Ecto neural progenitor cell (in vitro differentiated cells): Measurements from ENCODE around the gene ATP13A2.

Experiments used
- DNase-seq: peaks from one replicate; pipeline ENCODE4 v3.0.0-alpha.2; 2018; ENCODE audit warnings: low spot score

The ATP13A2 gene

GRCh38 chr1:17001760-17002523 lies 9.8 kb downstream of the ATP13A2 start:
- DNase-seq = no peak

DNA sequence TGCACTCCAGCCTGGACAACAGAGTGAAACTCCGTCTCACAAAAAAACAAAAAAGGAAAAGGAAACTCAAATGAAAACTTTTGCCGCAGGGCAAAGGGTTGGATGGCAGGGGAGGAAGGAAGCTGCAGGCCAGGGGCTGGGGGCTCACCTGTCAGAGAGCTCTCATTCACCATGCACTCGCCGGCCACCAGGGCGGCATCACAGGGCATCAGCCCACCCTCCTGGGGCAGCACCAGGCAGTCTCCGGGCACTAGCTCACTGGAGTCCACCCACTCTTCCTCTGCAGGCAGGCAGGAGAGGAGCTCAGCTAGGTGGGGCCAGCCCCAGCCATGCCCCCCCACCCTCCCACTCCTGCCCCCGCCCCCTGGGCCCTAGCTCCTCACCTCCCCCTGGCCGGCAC lies 11.9 kb downstream of the ATP13A2 start:
- no peak for DNase-seq

- no peak for DNase-seq
Measured at GRCh38 chr1:16998589-16998988, 13.1 kb downstream of the ATP13A2 start.

- DNase-seq = no peak
Measured at GRCh38 chr1:16996845-16997244, 14.9 kb downstream of the ATP13A2 start.

GRCh38 chr1:16993521-16994038 lies 18.1 kb downstream of the ATP13A2 start:
- no peak for DNase-seq

DNA sequence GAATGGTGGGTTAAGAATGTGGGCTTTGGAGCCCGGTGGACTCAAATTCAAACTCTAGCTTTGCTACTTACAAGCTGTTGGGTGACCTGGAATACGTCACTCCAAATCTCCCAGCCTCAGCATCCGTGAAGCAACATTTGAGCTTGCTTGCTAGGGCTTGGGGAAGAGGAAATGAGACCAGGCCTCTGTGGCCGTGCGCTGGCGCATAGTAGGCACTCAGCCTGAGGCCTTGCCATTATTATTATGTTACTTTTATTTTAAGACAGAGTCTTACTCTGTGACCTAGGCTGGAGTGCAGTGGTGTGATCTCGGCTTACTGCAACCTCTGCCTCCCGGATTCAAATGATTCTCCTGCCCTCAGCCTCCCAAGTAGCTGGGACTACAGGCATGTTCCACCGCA lies 19.1 kb downstream of the ATP13A2 start:
- DNase-seq = no peak

DNA sequence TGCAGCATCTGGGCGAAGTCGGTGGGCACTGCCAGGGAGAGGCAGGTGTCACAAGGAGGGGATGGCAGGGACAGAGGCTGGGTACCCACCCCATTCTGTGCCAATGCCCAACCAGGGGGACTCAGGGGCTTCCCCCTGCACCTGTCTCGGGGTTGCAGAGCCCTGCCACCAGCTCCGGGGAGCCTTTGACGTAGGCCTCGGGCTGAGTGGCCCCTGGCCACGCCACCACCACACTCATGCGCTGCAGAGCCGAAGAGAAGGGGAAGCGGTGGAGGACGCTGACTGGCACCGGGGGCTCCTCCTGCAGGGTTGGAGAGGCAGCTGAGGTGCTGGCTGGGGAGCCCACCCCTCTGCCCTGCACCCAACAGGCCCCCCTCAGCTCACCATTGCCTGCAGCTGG lies 19.6 kb downstream of the ATP13A2 start:
- DNase-seq = no peak

GRCh38 chr1:16991571-16991970 lies 20.2 kb downstream of the ATP13A2 start:
- no peak for DNase-seq

DNA sequence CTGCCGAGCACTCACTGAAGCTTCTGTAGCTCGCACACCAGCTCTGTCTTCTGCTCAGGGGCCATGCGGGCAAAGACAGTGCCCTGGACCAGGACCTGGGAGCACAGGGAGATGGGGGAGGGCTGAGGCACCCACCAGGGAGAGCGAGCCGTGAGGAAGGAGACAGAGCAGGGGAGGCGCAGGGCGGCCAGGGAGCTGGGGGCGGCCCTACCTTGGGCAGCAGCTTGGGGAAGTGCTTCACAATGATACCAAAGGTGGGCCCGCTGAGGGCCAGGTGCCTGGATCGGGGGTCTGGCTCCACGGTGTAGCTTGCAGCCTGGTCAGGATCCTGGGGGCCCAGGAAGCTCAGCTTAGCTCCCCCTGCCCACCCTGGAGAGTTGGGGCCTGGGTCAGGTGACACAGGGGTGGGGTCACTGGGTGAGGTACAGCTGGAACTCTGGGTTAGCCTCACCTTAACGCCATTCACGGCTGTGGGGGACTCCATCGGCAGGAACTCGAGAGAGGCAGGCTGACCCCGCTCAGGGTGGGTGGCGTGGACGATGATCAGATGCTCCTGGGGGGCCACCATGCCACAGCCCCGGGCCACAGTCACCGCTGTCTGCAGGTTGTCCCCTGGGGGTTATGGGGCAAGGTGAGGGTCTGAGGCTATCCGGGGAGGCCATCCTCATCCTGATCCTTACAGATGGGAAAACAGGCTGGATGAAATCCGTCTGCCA lies 21.9 kb downstream of the ATP13A2 start:
- DNase-seq = no peak

- DNase-seq = no peak
Measured at GRCh38 chr1:16988210-16988609, 23.5 kb downstream of the ATP13A2 start.

GRCh38 chr1:16986962-16987361 lies 24.8 kb downstream of the ATP13A2 start:
- DNase-seq = peak; percentile 80

DNA sequence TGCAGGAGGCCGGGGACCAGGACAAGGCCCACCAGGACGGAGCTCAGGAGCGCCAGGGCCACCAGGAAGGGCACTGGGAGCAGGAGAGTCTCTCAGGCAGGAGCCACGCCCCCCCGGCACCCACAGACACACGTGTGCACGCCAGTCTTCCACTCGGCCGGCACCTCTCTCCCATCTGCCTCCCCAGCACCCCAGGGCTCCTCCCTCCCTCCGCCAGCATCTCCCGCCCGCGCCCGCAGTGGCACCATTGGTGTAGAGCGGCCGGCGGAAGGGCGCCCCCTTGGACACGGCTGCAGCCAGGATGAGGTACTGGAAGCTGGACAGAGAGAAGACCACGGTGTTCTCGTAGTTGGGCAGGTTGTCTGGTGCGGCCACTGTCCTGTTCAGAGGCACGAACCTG lies 25.2 kb downstream of the ATP13A2 start:
- DNase-seq = no peak

- no peak for DNase-seq
Measured at GRCh38 chr1:16986113-16986512, 25.6 kb downstream of the ATP13A2 start.

DNA sequence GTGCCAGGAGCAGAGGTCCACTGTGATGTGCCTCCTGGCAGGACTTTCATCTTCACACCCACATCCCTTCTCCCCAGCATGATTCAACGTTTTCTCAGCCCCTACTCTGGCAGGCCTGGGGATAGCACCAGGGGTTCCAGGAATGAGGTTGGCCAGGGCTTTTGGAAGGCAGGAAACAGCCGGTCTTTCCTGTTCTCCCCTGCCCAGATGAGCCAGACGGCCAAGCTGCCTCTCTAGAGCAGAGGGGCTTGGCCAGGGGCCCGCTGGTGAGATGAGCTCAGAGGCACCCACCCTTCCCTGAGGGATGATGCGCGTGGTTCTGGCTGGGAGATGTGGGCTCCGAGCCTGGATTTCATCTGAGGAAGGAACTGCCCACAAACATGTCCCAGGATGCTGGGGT lies 27.0 kb downstream of the ATP13A2 start:
- DNase-seq = no peak

DNA sequence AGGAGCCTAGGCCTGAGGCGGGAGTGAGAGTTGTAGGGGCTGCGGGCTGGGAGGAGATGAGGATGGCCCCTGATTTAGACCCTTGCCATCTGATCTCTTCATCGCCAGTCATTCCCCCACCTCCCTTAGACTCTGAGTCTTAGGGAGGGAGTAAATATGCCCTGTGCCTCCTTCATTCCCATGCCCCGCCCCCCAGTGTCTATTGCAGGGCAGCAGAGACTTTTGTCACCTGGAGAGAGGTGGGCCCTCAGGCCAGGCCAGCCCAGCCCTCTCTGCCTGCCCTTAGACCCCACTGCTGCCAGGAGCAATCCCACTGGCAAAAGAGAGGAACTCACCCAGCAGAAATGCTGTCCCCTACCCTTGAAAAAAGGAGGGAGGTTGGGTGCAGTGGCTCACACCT lies 28.1 kb downstream of the ATP13A2 start:
- DNase-seq = no peak

GRCh38 chr1:16982902-16983301 lies 28.8 kb downstream of the ATP13A2 start:
- no peak for DNase-seq

DNA sequence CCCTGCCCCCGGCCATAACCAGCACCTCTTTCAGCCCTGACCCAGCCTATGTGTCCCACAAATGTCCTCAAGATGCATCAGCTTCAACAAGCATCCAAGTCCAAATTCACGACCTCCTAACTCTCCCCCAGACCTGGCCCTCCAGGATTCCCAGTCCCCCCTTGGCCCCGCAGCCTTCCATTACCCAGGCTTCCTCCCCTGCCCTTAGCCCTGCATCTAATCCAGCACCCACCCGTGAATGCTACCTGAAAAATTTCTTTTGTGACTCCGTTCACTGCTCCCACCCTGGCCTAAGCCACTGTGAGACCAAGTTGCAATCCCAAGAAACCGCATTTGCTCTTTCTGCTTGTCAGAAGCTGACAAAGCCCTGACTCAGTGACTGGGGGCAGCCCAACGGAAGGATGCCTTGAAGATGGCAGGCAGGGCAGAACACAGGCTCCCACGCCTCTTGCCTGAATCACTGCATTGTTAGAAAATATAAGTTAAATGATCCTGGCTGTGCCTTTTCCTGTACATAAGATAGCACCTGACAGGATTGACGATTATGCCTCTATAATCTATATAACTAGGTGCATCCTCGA lies 30.4 kb downstream of the ATP13A2 start:
- DNase-seq = no peak

DNA sequence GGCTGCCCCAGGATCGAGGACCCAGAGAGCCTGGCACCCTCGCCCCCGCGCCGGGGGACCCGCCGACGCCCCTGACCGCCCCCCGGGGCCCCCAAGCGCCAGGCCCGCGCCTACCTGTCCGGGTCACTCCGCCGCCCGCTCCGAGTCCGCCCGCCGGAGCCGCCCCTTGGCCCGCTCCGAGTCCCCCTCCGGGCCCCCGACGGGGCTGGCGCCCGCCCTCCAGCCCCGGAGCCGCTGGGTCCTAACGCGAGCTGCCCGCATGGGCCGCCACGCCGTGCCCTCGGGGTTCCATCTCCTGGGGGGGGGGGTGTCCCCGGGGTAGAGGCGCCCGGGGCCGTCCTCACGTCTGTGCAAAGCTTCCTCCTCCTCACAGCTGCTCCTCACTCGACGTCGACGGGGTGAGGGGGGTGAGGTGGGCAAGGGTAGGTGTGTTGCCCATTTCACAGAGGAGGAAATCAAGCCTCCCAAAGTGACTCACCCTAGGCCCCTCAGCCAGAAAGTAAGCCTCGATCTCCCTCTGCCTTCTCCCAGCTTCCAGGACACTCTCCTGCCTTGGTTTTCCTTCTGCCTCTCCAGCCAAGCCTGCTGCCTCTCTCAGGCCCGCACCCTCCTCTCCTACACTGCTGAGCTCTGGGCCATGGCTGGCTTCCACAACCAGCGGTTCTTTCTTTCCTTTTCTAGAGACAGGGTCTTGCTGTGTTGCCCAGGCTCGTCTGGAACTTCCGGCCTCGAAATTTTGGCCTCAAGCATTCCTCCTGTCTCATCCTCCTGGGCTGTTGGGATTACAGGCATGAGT lies 31.1 kb downstream of the ATP13A2 start, which contains the start of gene MFAP2:
Gene MFAP2 (minus strand): TSS at position 148 of the 796 bp plus-strand sequence. CDS start 2,347 bp downstream, outside the sequence.
- DNase-seq = peak; percentile 75

DNA sequence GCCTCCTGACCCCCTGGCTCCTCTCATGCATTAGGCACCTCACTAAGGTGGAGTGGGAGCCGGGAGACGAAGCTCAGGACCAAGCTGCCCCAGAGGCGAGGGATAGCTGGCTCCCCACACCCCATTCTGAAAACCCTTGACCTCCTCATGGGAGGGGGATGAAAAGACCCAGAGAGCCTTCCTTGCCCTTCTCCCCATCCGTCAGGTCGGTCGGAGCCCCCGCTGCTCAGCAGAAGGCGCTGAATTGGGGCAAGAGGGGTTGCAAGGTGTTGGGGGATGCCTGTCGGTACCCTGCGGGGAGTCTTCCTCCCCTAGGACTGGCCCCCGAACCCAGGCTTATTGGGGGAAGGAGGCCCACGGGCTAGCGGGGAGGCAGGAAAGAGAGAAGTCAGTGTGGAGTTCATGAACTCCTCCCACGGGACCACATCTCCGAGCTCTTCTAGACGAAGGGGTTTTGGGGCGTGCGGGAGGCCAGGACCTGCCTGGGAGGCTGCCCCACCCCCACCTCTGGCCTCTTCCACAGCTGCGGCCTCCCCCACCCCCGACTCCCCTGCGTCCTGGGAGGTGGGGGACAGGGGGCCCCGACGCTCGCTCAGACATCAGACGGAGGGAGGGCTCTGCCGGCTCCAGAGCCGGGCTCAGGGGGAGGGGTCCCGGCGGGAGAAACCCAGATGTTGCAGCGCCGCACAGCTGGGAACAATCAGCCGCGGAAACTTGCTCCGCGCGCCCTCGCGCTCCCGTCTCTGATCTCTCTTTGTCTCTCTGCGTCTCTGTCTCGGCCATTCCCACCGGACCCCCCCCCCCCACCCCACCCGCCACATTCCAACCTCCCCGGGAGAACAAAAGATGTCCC lies 32.0 kb downstream of the ATP13A2 start:
- no peak for DNase-seq

- no peak for DNase-seq
Measured at GRCh38 chr1:16978567-16979474, 32.9 kb downstream of the ATP13A2 start.
